ENCODE measurements around the gene BRIX1.
"Not testable (repeated sequence)": the region's sequence is repeated elsewhere in the genome, so short reads cannot be mapped to it uniquely, and the experiment has no call there.

The BRIX1 gene

DNA sequence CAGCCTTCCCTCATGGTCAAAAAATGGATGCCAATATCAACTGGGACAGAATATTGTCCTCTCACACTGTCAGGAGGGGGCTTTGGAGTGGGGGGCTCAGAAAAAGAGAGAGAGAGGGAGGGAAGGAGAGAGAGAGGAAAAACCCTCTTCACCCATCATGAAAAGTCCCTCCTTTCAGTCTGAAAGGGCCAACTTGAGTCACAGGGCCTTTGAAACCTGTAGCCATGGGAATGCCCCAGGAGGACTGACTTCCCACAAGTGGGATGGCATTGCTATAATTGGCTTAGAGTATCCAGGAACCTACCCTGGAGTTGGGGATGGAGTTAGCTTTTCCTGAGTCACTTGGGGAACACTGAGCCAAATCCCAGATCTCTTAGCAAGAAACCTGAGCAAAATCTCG is 55.0 kb downstream of the BRIX1 start:
- DNase-seq, result no peak

DNA sequence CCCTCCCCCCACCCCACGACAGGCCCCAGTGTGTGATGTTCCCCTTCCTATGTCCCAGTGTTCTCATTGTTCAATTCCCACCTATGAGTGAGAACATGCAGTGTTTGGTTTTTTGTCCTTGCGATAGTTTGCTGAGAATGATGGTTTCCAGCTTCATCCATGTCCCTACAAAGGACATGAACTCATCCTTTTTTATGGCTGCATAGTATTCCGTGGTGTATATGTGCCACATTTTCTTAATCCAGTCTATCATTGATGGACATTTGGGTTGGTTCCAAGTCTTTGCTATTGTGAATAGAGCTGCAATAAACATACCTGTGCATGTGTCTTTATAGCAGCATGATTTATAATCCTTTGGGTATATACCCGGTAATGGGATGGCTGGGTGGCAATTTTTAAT is 56.1 kb downstream of the BRIX1 start:
- DNase-seq, result not testable (repeated sequence)
